LNCAP (cell line): ENCODE measurements around the gene SPTB.

Experiments
- TF ChIP-seq, protein P1 (sequence below): fragments of 450-650 bp; IDR thresholded peaks from 2 replicates; pipeline ENCODE4 v1.5.1; 2017; ENCODE audit warnings: mild to moderate bottlenecking

Gene SPTB

DNA sequence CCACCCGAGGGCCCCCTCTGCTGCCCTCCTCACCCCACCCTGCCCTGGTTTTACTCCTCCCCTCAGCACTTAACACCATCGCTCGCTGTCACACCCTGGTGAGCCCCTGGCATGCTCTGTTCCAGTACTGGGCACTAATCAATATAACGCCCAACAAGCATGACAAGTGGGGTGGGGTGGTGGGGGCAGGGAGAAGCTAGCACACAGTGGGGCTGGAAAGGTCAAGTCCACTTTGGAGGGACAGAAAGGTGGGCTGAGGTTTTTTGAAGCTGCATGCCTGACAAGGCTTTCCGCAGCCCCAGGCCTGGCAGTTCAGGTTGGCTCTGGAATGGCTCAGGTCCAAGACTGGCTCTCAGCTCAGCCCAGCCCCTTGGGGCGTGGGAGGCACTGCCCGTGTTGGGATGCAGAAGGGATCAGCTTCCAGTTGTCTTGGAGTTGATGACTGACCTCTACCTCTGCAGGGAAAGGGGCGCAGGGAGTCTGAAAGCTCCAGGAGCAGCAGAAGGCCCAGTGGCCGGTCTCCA, 141.4 kb downstream of the SPTB start:
- TF ChIP-seq, protein P1, sequence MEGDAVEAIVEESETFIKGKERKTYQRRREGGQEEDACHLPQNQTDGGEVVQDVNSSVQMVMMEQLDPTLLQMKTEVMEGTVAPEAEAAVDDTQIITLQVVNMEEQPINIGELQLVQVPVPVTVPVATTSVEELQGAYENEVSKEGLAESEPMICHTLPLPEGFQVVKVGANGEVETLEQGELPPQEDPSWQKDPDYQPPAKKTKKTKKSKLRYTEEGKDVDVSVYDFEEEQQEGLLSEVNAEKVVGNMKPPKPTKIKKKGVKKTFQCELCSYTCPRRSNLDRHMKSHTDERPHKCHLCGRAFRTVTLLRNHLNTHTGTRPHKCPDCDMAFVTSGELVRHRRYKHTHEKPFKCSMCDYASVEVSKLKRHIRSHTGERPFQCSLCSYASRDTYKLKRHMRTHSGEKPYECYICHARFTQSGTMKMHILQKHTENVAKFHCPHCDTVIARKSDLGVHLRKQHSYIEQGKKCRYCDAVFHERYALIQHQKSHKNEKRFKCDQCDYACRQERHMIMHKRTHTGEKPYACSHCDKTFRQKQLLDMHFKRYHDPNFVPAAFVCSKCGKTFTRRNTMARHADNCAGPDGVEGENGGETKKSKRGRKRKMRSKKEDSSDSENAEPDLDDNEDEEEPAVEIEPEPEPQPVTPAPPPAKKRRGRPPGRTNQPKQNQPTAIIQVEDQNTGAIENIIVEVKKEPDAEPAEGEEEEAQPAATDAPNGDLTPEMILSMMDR, result no peak

DNA sequence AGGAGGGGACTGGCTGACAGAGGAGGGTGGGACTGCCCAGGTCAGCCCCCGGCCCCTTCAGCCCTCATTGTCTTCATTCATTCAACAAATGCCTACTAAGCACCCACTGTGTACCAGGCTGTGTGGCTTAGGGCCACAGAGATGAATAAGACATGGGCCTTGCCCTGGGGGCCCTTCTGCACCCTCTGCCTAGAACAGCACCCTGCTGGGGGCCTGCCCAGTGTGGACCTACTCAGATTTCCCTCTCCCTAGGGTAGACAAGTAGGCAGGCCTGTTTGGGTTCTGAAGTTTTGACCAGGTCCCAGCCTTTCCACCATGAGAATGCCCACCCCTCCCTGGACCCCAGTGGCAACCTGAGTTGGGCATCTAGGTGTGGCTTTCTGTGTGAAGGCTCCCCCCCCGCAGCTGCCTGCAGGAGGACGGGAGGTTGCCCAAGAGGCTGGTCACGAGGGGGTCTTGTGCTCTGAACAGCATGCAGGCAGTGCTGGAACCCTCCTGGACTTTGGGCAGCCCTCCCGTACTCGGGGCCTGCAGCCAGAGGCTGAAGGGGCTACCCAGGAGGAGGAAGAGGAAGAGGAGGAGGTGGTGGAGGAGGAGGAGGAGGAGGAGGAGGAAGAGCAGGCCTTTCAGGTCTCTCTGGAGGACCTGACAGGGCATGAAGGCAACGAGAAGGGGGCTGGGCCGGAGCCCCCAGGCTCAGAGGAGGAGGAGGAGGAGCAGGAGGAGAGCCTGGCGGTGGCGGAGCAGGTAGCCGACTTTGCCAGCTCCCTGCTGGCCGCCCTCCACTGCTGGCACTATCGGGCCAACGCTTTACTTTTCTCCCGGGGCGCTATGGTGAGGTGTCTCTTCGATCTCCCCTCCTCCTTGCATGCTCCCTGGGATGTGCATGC, 142.1 kb downstream of the SPTB start:
- TF ChIP-seq, protein P1, result no peak

DNA sequence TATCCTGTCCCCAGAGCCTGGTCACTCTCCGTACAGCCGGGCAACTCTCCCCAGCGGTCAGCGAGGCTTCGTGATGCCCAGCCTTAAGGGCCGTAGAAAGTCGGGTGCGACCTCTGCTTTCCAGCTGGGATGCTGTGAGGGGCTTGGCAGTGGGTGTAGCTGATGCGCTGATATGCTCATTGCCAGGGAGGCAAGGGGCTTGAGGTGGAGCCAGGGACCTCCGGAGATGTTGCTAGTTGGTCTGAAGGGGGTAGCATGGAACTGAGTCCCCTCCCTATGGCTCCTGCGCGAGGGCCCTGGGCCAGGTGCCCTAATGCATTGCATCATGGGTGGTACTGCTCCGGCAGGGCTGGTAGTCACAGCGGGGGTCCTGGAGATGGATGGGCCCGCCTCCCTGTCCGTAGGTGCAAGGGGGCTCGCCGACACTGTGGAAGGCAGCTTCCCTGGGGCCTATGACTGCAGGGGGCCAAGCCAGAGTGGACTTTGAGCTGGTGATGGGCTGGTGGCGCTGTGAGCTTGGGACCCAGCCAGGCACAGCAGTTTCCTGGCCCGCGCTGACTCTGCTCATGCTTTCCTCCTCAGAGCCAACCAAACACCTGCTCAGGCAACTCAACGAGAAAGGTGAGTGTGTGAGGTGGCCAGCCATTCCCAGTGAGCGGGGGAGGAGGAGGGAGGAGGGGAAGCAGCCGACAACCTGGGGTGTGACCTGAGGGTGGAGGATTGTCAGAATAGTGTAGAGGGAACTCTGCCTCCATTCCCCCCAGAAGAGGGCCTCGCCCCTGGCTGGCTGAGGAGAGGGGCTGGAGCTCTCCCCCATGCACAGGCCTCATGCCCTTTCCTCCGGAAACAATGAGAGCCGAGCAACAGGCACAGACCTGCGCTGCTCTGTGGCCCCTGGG, 143.2 kb downstream of the SPTB start:
- TF ChIP-seq, protein P1, result no peak

DNA sequence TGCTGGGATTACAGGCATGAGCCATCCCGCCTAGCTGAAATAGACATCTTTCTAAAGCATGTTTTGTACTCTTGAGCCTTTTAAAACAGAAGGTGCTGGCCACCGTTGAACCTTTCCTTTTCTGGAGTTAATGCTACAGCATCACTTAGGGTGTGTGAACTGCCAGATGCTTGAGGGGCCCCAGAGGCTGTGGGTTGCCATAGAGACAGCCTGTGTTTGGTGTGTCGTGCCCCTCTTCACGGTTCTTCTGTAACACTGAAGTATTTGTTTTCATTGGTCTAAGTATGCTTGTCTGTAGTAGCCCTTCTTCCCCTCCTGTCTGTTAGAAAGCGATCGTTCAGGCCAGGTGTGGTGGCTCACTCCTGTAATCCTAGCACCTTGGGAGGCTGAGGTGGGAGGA, 144.7 kb downstream of the SPTB start:
- TF ChIP-seq, protein P1, result no peak

DNA sequence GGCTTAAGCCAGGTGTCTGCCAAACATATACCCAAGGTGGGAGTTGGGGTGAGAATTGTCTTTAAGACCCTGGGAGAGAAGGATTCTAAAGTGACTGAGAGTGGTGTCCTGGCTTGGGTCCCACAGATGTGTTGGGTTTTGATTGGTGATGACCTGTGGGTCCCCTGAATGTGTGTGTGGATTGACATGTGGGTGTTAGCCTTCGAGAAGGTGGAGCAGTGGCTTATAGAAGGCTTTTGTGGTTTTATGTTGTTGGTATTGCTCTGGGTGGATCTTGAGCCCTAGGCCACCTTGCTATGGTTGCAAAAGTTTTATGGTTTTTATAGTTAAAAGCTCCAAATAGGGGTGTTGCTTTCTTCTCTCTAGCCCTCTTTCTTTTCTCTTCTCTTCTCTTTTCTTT, 145.8 kb downstream of the SPTB start:
- TF ChIP-seq, protein P1, result no peak

DNA sequence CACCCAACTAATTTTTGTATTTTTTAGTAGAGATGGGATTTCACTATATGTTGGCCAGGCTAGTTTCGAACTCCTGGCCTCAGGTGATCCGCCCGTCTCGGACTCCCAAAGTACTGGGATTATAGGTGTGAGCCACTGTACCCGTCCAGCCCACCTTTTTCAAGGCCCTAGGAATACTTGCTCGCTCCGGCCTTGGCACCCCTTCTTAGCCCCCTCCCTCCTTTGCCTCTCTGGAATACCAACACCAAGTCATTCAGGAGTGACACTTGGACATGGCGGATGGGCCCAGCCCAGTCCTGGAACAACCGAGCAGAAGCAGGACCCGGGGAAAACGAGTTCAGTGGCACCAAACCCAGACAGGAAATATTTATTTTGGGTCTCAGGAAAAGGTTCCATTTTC, 146.4 kb downstream of the SPTB start:
- TF ChIP-seq, protein P1, result no peak

DNA sequence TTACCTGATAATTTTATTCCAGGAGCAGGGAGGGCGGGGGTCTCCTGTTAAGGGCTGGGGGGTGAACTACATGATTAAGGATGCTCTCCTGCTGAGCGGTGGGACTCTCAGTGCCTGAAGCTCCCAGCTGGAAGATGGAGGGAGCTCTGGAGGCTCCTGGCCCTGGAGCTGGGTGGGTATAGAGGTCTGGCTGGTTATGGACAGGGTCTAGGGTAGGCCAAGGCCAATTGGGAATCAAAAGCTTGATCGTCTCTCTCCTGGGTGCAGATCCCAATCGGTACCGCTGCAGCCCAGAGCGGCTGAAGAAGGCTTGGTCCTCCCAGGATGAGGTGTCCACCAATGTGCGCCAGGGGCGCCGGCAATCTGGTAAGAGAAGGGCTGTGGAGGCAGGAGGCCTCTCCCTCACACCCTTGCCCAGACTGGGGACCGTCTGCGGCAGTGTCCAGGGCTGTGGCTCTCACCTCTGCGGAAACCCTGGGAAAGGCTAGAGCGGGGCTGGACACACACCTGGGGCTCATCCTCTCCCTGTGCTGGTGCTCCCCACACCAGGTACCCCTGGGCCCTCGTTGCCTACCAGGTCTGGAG, 147.1 kb downstream of the SPTB start:
- TF ChIP-seq, protein P1, result no peak
